ENCODE data around the gene GLB1L3. TPM values are rescaled to one million over a fixed set of nuclear protein-coding genes. Genes with fewer than 3 reads are reported as not detected.

GLB1L3 gene
- total RNA-seq, 1 experiment from 2014 or later: not detected

DNA sequence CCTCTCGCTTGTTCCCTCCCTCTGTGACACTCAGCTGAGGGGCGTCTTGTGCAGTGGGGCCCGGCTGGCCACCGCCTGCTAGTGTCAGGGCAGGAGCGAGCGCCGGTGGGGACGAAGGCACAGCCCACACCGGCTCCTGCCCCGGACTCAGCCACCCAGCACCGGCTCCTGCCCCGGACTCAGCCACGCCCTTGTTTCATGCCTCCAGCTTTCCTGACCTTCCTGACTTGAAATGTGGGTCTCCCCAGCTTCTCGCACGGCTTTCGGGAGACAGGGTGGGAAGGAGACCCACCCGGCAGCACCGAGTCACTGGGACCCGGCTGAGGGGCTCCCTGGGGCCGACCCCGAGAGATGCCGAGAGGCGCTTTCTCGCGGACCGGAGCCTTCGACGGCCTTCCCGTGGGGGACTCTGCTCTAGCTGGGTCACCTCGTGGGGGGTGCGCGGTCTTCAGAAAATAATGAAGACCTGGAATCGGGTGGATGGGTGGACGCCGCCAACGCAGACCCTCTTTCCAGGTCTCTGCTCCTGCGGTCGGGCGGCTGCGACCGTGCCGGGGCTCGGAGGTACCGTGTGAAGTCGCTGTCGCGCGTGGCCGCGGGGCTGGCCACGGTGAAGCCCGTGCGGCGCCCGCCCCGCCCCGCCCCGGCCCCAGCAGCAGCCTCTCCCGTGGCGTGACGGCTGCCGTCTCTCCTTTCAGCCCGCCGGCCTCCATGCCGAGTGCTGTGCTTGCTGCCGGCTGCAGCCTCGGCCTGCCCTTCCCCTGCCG is 65.8 kb downstream of the GLB1L3 start:
- ChIA-PET POLR2A (no interaction called here), RAD21 (ENCODE audit: low non-redundant PET in 1 of 2, low total read pairs in 2 of 2, uncharacterized antibody in 2 of 2, unreplicated experiment in 2 of 2) (no interaction called here)
- intact Hi-C loops (cut with micrococcal nuclease): no loop called here

DNA sequence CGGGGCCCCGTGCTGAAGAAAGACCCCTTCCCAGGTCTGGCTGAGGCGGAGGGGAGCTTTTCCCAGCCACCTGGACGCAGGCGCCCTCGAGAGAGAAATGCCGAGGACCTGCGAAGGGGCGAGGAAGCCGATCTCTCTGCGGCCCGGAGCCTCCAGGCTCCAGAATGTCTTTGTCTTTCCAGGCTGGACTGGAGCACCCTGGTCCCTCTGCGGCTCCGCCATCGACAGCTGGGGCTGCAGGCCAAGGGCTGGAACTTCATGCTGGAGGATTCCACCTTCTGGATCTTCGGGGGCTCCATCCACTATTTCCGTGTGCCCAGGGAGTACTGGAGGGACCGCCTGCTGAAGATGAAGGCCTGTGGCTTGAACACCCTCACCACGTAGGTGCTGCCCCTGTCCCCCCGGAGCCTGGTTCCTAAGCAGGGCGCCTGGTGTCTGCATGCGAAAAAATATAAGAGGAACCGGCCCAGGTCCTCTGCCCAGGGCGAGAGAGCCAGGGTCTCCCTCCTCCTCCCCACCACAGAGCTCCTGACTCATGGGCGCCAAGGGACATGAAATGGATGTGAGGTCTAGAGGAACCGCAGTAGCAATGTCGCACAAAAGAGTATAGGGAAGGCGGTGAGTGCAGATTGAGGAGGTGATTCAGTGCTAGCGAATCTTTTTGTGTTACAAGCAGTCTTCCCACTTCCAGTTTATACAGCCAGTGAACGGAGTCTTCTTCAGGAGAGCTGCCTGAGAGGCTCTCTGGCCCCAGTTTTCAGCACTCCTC is 66.6 kb downstream of the GLB1L3 start:
- Histone ChIP-seq H3K9me2 (ENCODE audit: insufficient read depth) (no peaks in the 10 kb centered on the region), H4K20me1 (ENCODE audit: insufficient read depth) (no peaks in the 10 kb centered on the region), H3K4me2 (ENCODE audit: low read length) (no peak overlapping the region), H3K9ac (ENCODE audit: low read length) (no peak overlapping the region), H3K27ac (ENCODE audit: low read depth, low read length) (no peak overlapping the region), H3K36me3 (ENCODE audit: control insufficient read depth in 1 of 2, insufficient read depth in 2 of 2, low read length in 2 of 2) (no peaks in the 10 kb centered on the region), H3K9me3 (ENCODE audit: control insufficient read depth in 1 of 2, insufficient read depth in 1 of 2, low read depth in 1 of 2, low read length in 2 of 2) (no peaks in the 10 kb centered on the region), H2AFZ (ENCODE audit: low read depth, low read length, poor library complexity, severe bottlenecking) (no peak overlapping the region), H3K27me3 (ENCODE audit: insufficient read depth, low read length) (no peaks in the 10 kb centered on the region), H3K4me3 (replicated peaks in 1 of 2; ENCODE audit: low read depth in 1 of 2, low read length in 2 of 2) (no peak overlapping the region), H3K79me2 (ENCODE audit: insufficient read depth, low read length) (no peaks in the 10 kb centered on the region), H3K4me1 (ENCODE audit: control insufficient read depth in 1 of 2, insufficient read depth in 2 of 2, low read length in 2 of 2) (peaks cover 4 to 21% of the 10 kb centered on the region in 2 experiments; a peak in 3 of 4 replicates)
- POLR2A ChIA-PET: no interaction called here
- intact Hi-C loops (cut with micrococcal nuclease): no loop called here
- CTCF ChIA-PET: no interaction called here
- ATAC-seq (no peak), DNase-seq (ENCODE audit: low read depth, low spot score) (no peak)
- RAD21 ChIA-PET (ENCODE audit: low non-redundant PET in 1 of 2, low total read pairs in 2 of 2, uncharacterized antibody in 2 of 2, unreplicated experiment in 2 of 2): no interaction called here
- BruUV-seq (replicated peaks): no TSS peak
- TF ChIP-seq, protein P1, sequence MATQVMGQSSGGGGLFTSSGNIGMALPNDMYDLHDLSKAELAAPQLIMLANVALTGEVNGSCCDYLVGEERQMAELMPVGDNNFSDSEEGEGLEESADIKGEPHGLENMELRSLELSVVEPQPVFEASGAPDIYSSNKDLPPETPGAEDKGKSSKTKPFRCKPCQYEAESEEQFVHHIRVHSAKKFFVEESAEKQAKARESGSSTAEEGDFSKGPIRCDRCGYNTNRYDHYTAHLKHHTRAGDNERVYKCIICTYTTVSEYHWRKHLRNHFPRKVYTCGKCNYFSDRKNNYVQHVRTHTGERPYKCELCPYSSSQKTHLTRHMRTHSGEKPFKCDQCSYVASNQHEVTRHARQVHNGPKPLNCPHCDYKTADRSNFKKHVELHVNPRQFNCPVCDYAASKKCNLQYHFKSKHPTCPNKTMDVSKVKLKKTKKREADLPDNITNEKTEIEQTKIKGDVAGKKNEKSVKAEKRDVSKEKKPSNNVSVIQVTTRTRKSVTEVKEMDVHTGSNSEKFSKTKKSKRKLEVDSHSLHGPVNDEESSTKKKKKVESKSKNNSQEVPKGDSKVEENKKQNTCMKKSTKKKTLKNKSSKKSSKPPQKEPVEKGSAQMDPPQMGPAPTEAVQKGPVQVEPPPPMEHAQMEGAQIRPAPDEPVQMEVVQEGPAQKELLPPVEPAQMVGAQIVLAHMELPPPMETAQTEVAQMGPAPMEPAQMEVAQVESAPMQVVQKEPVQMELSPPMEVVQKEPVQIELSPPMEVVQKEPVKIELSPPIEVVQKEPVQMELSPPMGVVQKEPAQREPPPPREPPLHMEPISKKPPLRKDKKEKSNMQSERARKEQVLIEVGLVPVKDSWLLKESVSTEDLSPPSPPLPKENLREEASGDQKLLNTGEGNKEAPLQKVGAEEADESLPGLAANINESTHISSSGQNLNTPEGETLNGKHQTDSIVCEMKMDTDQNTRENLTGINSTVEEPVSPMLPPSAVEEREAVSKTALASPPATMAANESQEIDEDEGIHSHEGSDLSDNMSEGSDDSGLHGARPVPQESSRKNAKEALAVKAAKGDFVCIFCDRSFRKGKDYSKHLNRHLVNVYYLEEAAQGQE (IDR thresholded peaks at IDR 0.05; ENCODE audit: low read depth): no peak
- TF ChIP-seq ZNF274 (IDR thresholded peaks at IDR 0.05; ENCODE audit: low read depth, low read length) (no peak), SIN3A (IDR thresholded peaks at IDR 0.05; ENCODE audit: low read depth) (no peak), ZFX (IDR thresholded peaks at IDR 0.05) (no peak)
- TF ChIP-seq, protein P2, sequence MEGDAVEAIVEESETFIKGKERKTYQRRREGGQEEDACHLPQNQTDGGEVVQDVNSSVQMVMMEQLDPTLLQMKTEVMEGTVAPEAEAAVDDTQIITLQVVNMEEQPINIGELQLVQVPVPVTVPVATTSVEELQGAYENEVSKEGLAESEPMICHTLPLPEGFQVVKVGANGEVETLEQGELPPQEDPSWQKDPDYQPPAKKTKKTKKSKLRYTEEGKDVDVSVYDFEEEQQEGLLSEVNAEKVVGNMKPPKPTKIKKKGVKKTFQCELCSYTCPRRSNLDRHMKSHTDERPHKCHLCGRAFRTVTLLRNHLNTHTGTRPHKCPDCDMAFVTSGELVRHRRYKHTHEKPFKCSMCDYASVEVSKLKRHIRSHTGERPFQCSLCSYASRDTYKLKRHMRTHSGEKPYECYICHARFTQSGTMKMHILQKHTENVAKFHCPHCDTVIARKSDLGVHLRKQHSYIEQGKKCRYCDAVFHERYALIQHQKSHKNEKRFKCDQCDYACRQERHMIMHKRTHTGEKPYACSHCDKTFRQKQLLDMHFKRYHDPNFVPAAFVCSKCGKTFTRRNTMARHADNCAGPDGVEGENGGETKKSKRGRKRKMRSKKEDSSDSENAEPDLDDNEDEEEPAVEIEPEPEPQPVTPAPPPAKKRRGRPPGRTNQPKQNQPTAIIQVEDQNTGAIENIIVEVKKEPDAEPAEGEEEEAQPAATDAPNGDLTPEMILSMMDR (IDR thresholded peaks at IDR 0.05 in 2 of 3, conservative IDR thresholded peaks at IDR 0.05 in 1 of 3; ENCODE audit: borderline replicate concordance in 1 of 3, insufficient read depth in 1 of 3, low read depth in 2 of 3, low read length in 2 of 3): no peak
- TF ChIP-seq, protein P3, sequence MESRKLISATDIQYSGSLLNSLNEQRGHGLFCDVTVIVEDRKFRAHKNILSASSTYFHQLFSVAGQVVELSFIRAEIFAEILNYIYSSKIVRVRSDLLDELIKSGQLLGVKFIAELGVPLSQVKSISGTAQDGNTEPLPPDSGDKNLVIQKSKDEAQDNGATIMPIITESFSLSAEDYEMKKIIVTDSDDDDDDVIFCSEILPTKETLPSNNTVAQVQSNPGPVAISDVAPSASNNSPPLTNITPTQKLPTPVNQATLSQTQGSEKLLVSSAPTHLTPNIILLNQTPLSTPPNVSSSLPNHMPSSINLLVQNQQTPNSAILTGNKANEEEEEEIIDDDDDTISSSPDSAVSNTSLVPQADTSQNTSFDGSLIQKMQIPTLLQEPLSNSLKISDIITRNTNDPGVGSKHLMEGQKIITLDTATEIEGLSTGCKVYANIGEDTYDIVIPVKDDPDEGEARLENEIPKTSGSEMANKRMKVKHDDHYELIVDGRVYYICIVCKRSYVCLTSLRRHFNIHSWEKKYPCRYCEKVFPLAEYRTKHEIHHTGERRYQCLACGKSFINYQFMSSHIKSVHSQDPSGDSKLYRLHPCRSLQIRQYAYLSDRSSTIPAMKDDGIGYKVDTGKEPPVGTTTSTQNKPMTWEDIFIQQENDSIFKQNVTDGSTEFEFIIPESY (IDR thresholded peaks at IDR 0.05; ENCODE audit: extremely low read depth, insufficient replicate concordance, low read length): no peak

More for the DNA sequence above, 65.8 kb downstream of the GLB1L3 start:
- no peak for TF ChIP-seq EZH2 (IDR thresholded peaks at IDR 0.05)
- TF ChIP-seq CEBPB (IDR thresholded peaks at IDR 0.05; ENCODE audit: low read depth): no peak
- no peak for TF ChIP-seq POLR2AphosphoS5 (IDR thresholded peaks at IDR 0.05; ENCODE audit: low read depth, low read length)
- no peak for TF ChIP-seq TCF7L2 (IDR thresholded peaks at IDR 0.05; ENCODE audit: borderline replicate concordance, extremely low read depth, insufficient read depth, insufficient read length)
- no peak for TF ChIP-seq ZFX (IDR thresholded peaks at IDR 0.05)
- TF ChIP-seq SP1 (IDR thresholded peaks at IDR 0.05; ENCODE audit: low read depth): no peak
- TF ChIP-seq SRF (IDR thresholded peaks at IDR 0.05; ENCODE audit: low read depth): no peak
- TF ChIP-seq ZNF274 (IDR thresholded peaks at IDR 0.05; ENCODE audit: low read depth, low read length): no peak
- H3K9ac ChIP-seq (ENCODE audit: low read length): no peak overlapping the region
- no peak overlapping the region for H3K4me3 ChIP-seq (replicated peaks in 1 of 2; ENCODE audit: low read depth in 1 of 2, low read length in 2 of 2)
- no peak overlapping the region for H3K4me2 ChIP-seq (ENCODE audit: low read length)
- H4K20me1 ChIP-seq (ENCODE audit: insufficient read depth): no peaks in the 10 kb centered on the region
- no peaks in the 10 kb centered on the region for H3K36me3 ChIP-seq (ENCODE audit: control insufficient read depth in 1 of 2, insufficient read depth in 2 of 2, low read length in 2 of 2)
- H3K27me3 ChIP-seq (ENCODE audit: insufficient read depth, low read length): no peaks in the 10 kb centered on the region
- H3K79me2 ChIP-seq (ENCODE audit: insufficient read depth, low read length): no peaks in the 10 kb centered on the region
- H2AFZ ChIP-seq (ENCODE audit: low read depth, low read length, poor library complexity, severe bottlenecking): no peak overlapping the region
- BruUV-seq (replicated peaks): no TSS peak
- H3K27ac ChIP-seq (ENCODE audit: low read depth, low read length): no peak overlapping the region
- no peak for DNase-seq (ENCODE audit: low read depth, low spot score)
- ATAC-seq: no peak
- H3K4me1 ChIP-seq (ENCODE audit: control insufficient read depth in 1 of 2, insufficient read depth in 2 of 2, low read length in 2 of 2): peaks cover 4 to 21% of the 10 kb centered on the region in 2 experiments; a peak in 3 of 4 replicates
- CTCF ChIA-PET: no interaction called here
- H3K9me2 ChIP-seq (ENCODE audit: insufficient read depth): no peaks in the 10 kb centered on the region
- H3K9me3 ChIP-seq (ENCODE audit: control insufficient read depth in 1 of 2, insufficient read depth in 1 of 2, low read depth in 1 of 2, low read length in 2 of 2): no peaks in the 10 kb centered on the region
